OCI-LY3 (cell line): ENCODE data around the gene ASPG.

ENCODE experiments used
- H2AFZ ChIP-seq: fragments of 200-600, 300-600 bp; shearing (Covaris generic); 2 replicates; pipeline ENCODE4 v1.6.0; 2014; ENCODE audit warnings: antibody characterized with exemption, low read depth, low read length
- H3K27ac ChIP-seq: fragments of 200-600, 300-600 bp; sonication (generic); 2 replicates; pipeline ENCODE4 v1.5.1; 2014; ENCODE audit warnings: mild to moderate bottlenecking, low read length, moderate library complexity, mixed read lengths
- H3K27me3 ChIP-seq: fragments of 200-600, 300-600 bp; sonication (generic); 2 replicates; pipeline ENCODE4 v1.6.1; 2014; ENCODE audit warnings: low read depth, low read length, mixed read lengths
- H3K36me3 ChIP-seq: fragments of 200-600, 300-600 bp; sonication (generic); replicated peaks from 2 replicates; pipeline ENCODE3; 2014; ENCODE audit warnings: low read depth, low read length, mixed read lengths
- H3K4me1 ChIP-seq: fragments of 300-600, 200-600 bp; sonication (generic); 2 replicates; pipeline ENCODE4 v1.6.1; 2014; ENCODE audit warnings: low read length, mixed read lengths
- H3K4me2 ChIP-seq: fragments of 200-600, 300-600 bp; sonication (generic); 2 replicates; pipeline ENCODE4 v1.6.1; 2014; ENCODE audit warnings: low read length, mixed read lengths
- H3K4me3 ChIP-seq: fragments of 300-600, 200-600 bp; sonication (generic); 2 replicates; pipeline ENCODE4 v1.5.1; 2014; ENCODE audit warnings: antibody characterized with exemption, mild to moderate bottlenecking, low read length, moderate library complexity
- H3K79me2 ChIP-seq: fragments of 300-600, 200-600 bp; shearing (Covaris generic); 2 replicates; pipeline ENCODE4 v1.6.1; 2014; ENCODE audit warnings: mild to moderate bottlenecking, low read length, mixed read lengths
- H3K9ac ChIP-seq: fragments of 300-600, 200-600 bp; shearing (Covaris generic); 2 replicates; pipeline ENCODE4 v1.6.0; 2014; ENCODE audit warnings: mild to moderate bottlenecking, low read length, moderate library complexity
- H3K9me3 ChIP-seq: fragments of 200-600, 300-600 bp; shearing (Covaris generic); 2 replicates; pipeline ENCODE4 v1.6.1; 2014; ENCODE audit warnings: low read length, mixed read lengths; ENCODE audit not compliant: insufficient read depth
- H4K20me1 ChIP-seq: fragments of 200-600, 300-600 bp; sonication (generic); 2 replicates; pipeline ENCODE4 v1.6.1; 2016; ENCODE audit warnings: low read length, mixed read lengths; ENCODE audit not compliant: insufficient read depth
- EZH2phosphoT487 ChIP-seq: fragments of 200-600 bp; shearing (Covaris generic); IDR thresholded peaks from 2 replicates; pipeline ENCODE4 v1.6.1; 2018; ENCODE audit warnings: antibody characterized with exemption, mixed run types, low read depth
- TF ChIP-seq, protein P1 (sequence below): fragments of 200-600, 300-600 bp; sonication (generic); IDR thresholded peaks from 2 replicates; pipeline ENCODE4 v1.5.1; 2014; ENCODE audit warnings: antibody characterized with exemption, low read length, low read depth

ASPG gene

DNA sequence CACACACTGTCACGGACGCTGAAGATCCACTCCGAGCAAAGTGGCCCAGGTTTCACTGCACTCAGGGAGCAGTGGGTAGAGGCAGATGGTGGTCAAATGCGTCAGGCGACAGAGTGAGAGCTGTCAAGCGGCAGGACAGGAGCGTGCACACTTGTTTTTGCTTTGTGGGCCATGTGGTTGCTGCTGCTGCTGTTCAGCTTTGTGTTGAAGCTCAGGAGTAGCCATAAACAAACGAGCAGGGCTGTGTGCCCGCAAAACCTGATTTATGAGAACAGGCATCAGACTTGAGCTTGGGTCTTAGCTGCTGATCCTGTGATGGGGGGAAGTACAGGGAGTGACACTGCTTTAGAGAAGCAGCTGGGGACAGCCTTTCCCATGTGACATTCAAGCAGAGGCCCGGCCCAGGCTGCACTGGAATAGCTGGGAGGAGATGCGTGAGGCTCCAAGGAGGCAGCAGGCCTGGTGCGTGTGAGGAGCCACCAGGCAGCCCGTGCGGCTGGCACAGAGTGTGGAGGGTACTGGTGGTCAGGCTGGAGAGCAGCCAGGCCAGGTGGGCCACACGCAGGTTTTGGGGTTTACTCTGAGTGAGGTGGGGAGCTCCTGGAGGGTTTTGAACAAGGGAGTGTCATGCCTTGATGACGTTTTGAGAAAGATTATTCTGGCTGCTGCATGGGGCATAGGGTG lies 31.1 kb upstream of the ASPG start:
- Histone ChIP-seq H2AFZ (no peak overlapping the region), H3K79me2 (no peaks in the 10 kb centered on the region), H3K27me3 (peaks cover 13% of the 10 kb centered on the region), H3K9ac (no peak overlapping the region), H3K36me3 (no peaks in the 10 kb centered on the region), H3K4me3 (no peak overlapping the region), H3K4me1 (no peaks in the 10 kb centered on the region), H3K4me2 (no peak overlapping the region), H3K9me3 (no peaks in the 10 kb centered on the region), H3K27ac (no peak overlapping the region), H4K20me1 (no peaks in the 10 kb centered on the region)
- TF ChIP-seq EZH2phosphoT487: no peak
- TF ChIP-seq, protein P1, sequence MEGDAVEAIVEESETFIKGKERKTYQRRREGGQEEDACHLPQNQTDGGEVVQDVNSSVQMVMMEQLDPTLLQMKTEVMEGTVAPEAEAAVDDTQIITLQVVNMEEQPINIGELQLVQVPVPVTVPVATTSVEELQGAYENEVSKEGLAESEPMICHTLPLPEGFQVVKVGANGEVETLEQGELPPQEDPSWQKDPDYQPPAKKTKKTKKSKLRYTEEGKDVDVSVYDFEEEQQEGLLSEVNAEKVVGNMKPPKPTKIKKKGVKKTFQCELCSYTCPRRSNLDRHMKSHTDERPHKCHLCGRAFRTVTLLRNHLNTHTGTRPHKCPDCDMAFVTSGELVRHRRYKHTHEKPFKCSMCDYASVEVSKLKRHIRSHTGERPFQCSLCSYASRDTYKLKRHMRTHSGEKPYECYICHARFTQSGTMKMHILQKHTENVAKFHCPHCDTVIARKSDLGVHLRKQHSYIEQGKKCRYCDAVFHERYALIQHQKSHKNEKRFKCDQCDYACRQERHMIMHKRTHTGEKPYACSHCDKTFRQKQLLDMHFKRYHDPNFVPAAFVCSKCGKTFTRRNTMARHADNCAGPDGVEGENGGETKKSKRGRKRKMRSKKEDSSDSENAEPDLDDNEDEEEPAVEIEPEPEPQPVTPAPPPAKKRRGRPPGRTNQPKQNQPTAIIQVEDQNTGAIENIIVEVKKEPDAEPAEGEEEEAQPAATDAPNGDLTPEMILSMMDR: no peak

DNA sequence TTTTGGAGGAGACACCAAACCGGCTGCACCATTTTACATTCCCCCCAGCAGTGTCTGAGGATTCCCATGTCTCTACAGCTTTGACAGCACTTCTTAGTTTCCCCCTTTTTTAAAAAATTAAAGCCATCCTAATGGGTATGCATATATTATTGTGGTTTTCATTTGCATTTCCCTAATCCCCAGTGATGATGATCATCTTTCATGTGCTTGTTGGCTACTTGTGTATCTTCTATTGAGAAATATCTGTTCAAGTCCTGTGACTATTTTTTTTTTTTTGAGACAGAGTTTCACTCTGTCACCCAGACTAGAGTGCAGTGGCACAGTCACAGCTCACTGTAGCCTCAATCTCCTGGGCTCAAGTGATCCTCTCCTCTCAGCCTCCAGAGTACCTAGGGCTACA lies 23.2 kb upstream of the ASPG start:
- Histone ChIP-seq H3K4me3 (no peak overlapping the region), H2AFZ (no peak overlapping the region), H3K27ac (no peak overlapping the region), H3K27me3 (0 out of 2 replicates have a peak, but pooled peaks cover 7% of the 10 kb centered on the region), H3K4me2 (no peak overlapping the region), H3K9ac (no peak overlapping the region), H3K4me1 (no peaks in the 10 kb centered on the region), H3K36me3 (no peaks in the 10 kb centered on the region), H3K79me2 (no peaks in the 10 kb centered on the region), H4K20me1 (no peaks in the 10 kb centered on the region), H3K9me3 (no peaks in the 10 kb centered on the region)
- TF ChIP-seq EZH2phosphoT487: no peak
- TF ChIP-seq, protein P1: no peak

DNA sequence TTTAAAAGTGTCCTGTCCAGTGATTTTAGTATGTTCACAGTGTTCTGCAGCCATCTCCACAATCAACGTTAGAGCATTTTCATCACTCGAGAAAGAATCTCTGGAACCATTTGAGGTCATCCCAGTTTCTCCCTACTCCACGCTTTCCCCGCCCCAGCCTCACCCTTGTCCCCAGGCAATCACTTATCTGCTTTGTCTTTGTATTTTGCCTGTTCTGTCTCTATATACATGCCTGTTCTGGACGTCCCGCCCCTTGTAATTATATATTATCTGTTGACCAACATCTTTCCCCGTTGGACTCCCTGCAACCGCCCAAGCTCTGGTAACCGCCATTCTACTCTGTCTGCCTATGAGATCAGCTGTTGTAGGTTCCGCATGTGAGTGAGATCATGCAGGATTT lies 21.5 kb upstream of the ASPG start:
- Histone ChIP-seq H3K79me2 (no peaks in the 10 kb centered on the region), H3K27me3 (no peaks in the 10 kb centered on the region), H3K4me3 (no peak overlapping the region), H3K9me3 (no peaks in the 10 kb centered on the region), H2AFZ (no peak overlapping the region), H3K4me1 (no peaks in the 10 kb centered on the region), H3K27ac (no peak overlapping the region), H3K4me2 (no peak overlapping the region), H3K9ac (no peak overlapping the region), H4K20me1 (no peaks in the 10 kb centered on the region), H3K36me3 (no peaks in the 10 kb centered on the region)
- TF ChIP-seq, protein P1: no peak
- no peak for TF ChIP-seq EZH2phosphoT487

DNA sequence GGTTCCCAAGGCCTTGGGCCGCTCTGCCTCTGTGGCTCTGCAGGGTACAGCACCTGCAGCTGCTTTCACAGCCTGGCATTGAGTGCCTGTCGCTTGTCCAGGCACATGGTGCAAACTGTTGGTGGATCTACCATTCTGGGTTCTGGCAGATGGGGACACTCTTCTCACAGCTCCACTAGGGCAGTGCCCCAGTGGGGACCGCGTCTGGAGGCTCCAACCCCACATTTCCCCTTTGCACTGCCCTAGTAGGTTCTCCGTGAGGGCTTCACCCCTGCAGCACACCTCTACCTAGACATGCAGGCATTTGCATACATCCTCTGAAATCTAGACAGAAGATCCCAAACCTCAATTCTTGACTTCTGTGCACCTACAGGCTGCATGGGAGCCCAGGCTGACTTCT lies 19.2 kb upstream of the ASPG start:
- no peaks in the 10 kb centered on the region for H4K20me1 ChIP-seq
- H3K9ac ChIP-seq: no peak overlapping the region
- H3K4me1 ChIP-seq: no peaks in the 10 kb centered on the region
- H3K79me2 ChIP-seq: no peaks in the 10 kb centered on the region
- TF ChIP-seq, protein P1: no peak
- TF ChIP-seq EZH2phosphoT487: no peak
- H3K4me2 ChIP-seq: no peak overlapping the region
- no peaks in the 10 kb centered on the region for H3K9me3 ChIP-seq
- no peak overlapping the region for H2AFZ ChIP-seq
- no peaks in the 10 kb centered on the region for H3K27me3 ChIP-seq
- no peak overlapping the region for H3K27ac ChIP-seq
- no peaks in the 10 kb centered on the region for H3K36me3 ChIP-seq
- H3K4me3 ChIP-seq: no peak overlapping the region
